SK-N-MC (cell line): ENCODE data around the gene PTPRN2.

ENCODE experiments used
- EZH2 ChIP-seq: fragments of 200-600 bp; sonication (generic); IDR thresholded peaks from one replicate; pipeline ENCODE4 v1.6.1; 2017; ENCODE audit warnings: antibody characterized with exemption
- POLR2AphosphoS5 ChIP-seq: IDR thresholded peaks from 2 replicates; pipeline ENCODE4 v1.6.1; 2012; ENCODE audit warnings: mild to moderate bottlenecking, low read depth, low read length, borderline replicate concordance

DNA sequence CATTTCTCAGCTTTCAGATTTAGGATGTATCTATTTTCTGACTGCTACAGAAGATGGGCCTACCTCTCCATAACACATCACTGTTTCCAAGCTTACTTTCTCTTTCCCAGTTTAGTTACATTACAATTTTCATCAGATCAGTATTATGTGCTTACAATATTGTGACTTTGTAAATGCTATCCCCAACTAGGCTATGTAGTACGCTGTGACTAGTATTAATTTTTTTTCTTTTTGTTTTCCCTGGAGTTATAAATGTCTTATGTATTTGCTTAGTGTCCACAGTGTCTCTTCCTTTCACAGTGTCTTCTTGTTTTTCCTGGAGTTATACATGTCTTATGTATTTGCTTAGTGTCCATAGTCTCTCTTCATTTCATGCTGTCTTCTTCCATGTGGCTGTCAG is 188.9 kb downstream of the PTPRN2 start:
- TF ChIP-seq EZH2 (no peak), POLR2AphosphoS5 (no peak)
